ENCODE results near the gene CRB1.

Gene CRB1

DNA sequence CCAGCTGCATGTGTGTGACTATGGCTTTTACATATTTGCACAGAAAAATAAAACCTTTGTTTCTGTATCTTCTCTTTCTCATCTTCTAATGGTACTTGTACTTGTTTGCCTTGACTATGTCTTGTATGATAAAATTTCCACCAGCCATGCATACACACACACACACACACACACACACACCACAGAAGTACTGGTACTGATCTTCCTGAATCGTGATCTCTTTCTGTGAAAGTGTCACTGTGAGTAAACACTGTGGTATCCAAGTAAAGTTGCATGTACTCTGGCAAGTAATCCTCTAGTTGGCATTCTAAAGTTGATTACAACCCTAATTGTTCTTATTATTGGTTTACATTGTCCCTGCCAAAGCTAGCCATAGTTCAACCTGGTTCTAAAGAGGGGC lies 176.7 kb downstream of the CRB1 start:
- H3K4me2 ChIP-seq (ENCODE audit: low read length), result no peak overlapping the region
- H3K79me2 ChIP-seq (ENCODE audit: insufficient read depth, low read length), result no peaks in the 10 kb centered on the region
- H3K36me3 ChIP-seq (ENCODE audit: insufficient read depth, low read length), result no peaks in the 10 kb centered on the region
- no peak overlapping the region for H3K9ac ChIP-seq (ENCODE audit: low read length)
- no peaks in the 10 kb centered on the region for H3F3A ChIP-seq (ENCODE audit: insufficient read depth, low read length)
- no peaks in the 10 kb centered on the region for H3K9me3 ChIP-seq (ENCODE audit: low read length)
- H3K4me3 ChIP-seq (ENCODE audit: low read depth, low read length, poor library complexity, severe bottlenecking), result no peak overlapping the region
- H3K27ac ChIP-seq (ENCODE audit: low read depth, low read length, poor library complexity, severe bottlenecking), result no peak overlapping the region
- H2AFZ ChIP-seq (ENCODE audit: low read length), result no peak overlapping the region
- no peaks in the 10 kb centered on the region for H4K20me1 ChIP-seq (ENCODE audit: insufficient read depth, low read length)
- TF ChIP-seq, protein P1, sequence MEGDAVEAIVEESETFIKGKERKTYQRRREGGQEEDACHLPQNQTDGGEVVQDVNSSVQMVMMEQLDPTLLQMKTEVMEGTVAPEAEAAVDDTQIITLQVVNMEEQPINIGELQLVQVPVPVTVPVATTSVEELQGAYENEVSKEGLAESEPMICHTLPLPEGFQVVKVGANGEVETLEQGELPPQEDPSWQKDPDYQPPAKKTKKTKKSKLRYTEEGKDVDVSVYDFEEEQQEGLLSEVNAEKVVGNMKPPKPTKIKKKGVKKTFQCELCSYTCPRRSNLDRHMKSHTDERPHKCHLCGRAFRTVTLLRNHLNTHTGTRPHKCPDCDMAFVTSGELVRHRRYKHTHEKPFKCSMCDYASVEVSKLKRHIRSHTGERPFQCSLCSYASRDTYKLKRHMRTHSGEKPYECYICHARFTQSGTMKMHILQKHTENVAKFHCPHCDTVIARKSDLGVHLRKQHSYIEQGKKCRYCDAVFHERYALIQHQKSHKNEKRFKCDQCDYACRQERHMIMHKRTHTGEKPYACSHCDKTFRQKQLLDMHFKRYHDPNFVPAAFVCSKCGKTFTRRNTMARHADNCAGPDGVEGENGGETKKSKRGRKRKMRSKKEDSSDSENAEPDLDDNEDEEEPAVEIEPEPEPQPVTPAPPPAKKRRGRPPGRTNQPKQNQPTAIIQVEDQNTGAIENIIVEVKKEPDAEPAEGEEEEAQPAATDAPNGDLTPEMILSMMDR (IDR thresholded peaks at IDR 0.05; ENCODE audit: low read length), result no peak
- no peak for TF ChIP-seq EZH2 (IDR thresholded peaks at IDR 0.05; ENCODE audit: borderline replicate concordance, low read length)
- no peaks in the 10 kb centered on the region for H3K9me2 ChIP-seq (ENCODE audit: low read depth, low read length)
- H3K27me3 ChIP-seq (ENCODE audit: insufficient read depth, low read length), result no peaks in the 10 kb centered on the region
- no peaks in the 10 kb centered on the region for H3K4me1 ChIP-seq (ENCODE audit: insufficient read depth, low read length, severe bottlenecking)

DNA sequence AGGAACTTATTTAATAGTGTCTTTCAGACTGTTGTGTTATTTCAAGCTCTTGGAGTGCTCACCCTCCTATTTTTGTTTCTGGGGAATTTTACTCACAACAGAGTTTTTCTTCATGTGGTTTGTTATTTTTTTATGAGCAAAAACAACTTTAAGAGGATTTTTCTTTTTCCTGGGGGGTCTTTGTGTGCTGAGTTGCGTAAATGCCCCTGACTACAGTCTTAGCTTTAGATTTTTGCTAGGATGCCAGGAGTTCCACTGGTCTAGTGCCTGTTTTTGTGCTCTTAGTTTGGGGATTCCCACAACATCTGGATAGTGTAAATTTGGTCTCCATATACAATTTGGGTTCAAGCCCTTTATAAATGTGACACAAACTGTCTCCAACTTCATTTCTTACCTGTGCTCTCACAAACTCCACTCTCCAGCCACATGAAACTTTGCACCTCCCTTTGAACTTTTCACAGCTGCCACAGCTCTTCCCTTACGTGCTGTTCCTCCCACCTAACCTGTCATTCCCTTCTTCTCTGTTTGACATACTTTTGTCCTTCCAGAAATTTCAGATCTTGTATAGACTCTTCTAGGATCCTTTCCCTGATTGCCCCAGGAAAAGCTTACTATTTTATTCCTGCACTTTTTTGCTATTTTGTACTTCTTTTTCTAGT lies 180.2 kb downstream of the CRB1 start:
- Histone ChIP-seq H3F3A (ENCODE audit: insufficient read depth, low read length) (no peaks in the 10 kb centered on the region), H3K9me2 (ENCODE audit: low read depth, low read length) (no peaks in the 10 kb centered on the region), H3K4me1 (ENCODE audit: insufficient read depth, low read length, severe bottlenecking) (no peaks in the 10 kb centered on the region), H3K9me3 (ENCODE audit: low read length) (no peaks in the 10 kb centered on the region), H3K27ac (ENCODE audit: low read depth, low read length, poor library complexity, severe bottlenecking) (no peak overlapping the region), H3K4me3 (ENCODE audit: low read depth, low read length, poor library complexity, severe bottlenecking) (no peak overlapping the region), H2AFZ (ENCODE audit: low read length) (no peak overlapping the region), H3K4me2 (ENCODE audit: low read length) (no peak overlapping the region), H3K9ac (ENCODE audit: low read length) (no peak overlapping the region), H3K36me3 (ENCODE audit: insufficient read depth, low read length) (no peaks in the 10 kb centered on the region), H3K27me3 (ENCODE audit: insufficient read depth, low read length) (no peaks in the 10 kb centered on the region), H4K20me1 (ENCODE audit: insufficient read depth, low read length) (no peaks in the 10 kb centered on the region), H3K79me2 (ENCODE audit: insufficient read depth, low read length) (no peaks in the 10 kb centered on the region)
- no peak for TF ChIP-seq EZH2 (IDR thresholded peaks at IDR 0.05; ENCODE audit: borderline replicate concordance, low read length)
- TF ChIP-seq, protein P1 (IDR thresholded peaks at IDR 0.05; ENCODE audit: low read length), result no peak

DNA sequence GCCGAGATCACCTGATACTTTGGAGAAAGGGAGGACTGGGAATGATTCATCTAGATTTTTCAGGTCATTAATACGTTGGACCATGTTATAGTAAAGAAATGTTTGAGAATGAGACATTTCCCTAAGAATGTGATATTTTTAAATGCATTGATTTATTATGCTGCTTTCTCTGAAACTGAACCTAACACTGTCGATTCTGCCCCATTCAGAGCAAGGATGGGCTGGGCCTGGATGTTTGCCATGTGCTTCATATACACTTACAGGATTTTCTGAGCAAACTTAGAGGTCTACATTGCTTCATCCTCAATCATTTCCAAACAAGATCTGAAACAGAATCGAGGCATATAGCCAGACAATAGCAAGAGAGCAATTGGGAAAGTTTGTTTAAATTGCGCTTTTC lies 183.3 kb downstream of the CRB1 start:
- H3F3A ChIP-seq (ENCODE audit: insufficient read depth, low read length), result no peaks in the 10 kb centered on the region
- H3K27me3 ChIP-seq (ENCODE audit: insufficient read depth, low read length), result no peaks in the 10 kb centered on the region
- H4K20me1 ChIP-seq (ENCODE audit: insufficient read depth, low read length), result no peaks in the 10 kb centered on the region
- no peaks in the 10 kb centered on the region for H3K79me2 ChIP-seq (ENCODE audit: insufficient read depth, low read length)
- no peak overlapping the region for H2AFZ ChIP-seq (ENCODE audit: low read length)
- no peak for TF ChIP-seq EZH2 (IDR thresholded peaks at IDR 0.05; ENCODE audit: borderline replicate concordance, low read length)
- TF ChIP-seq, protein P1 (IDR thresholded peaks at IDR 0.05; ENCODE audit: low read length), result no peak
- no peak overlapping the region for H3K4me2 ChIP-seq (ENCODE audit: low read length)
- no peak overlapping the region for H3K27ac ChIP-seq (ENCODE audit: low read depth, low read length, poor library complexity, severe bottlenecking)
- H3K4me3 ChIP-seq (ENCODE audit: low read depth, low read length, poor library complexity, severe bottlenecking), result no peak overlapping the region
- no peaks in the 10 kb centered on the region for H3K36me3 ChIP-seq (ENCODE audit: insufficient read depth, low read length)
- H3K9ac ChIP-seq (ENCODE audit: low read length), result no peak overlapping the region
- no peaks in the 10 kb centered on the region for H3K4me1 ChIP-seq (ENCODE audit: insufficient read depth, low read length, severe bottlenecking)
- H3K9me2 ChIP-seq (ENCODE audit: low read depth, low read length), result no peaks in the 10 kb centered on the region
- H3K9me3 ChIP-seq (ENCODE audit: low read length), result no peaks in the 10 kb centered on the region

All from OCI-LY1 (cell line).